ENCODE results near the gene DLGAP1.

DLGAP1 gene

DNA sequence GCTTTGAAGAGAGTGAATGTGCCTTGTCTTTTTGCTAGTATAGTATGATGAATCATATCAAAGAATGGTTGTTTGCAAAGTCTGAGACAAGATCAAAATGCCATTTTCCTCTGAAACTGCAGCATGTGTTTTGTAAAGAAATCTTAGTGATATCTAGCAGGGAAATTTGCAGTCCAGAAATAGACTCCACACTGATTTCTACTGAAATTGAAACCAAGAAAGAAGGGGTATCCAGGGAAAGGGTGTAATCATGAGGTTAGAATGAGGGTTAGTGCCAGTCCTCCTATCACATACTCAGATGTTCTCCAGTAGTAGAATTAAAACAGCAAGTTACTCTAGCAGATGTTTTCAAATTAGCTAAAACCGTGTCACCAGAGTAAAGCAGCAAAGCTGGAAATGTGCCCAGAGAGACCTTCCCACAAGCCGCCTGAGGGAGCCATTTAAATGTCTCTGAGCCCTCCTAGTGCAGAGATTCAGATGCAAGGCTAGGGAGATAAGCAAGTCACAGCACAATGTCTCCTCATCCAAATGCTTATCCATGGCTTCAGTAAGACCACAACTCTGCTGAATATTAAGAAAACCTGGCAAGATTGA lies 4.9 kb downstream of the DLGAP1 start:
- no peaks in the 10 kb centered on the region for H3K36me3 ChIP-seq
- no peak for DNase-seq
- no peak overlapping the region for H3K4me3 ChIP-seq (ENCODE audit: low read depth, low read length)
- TF ChIP-seq, protein P1, sequence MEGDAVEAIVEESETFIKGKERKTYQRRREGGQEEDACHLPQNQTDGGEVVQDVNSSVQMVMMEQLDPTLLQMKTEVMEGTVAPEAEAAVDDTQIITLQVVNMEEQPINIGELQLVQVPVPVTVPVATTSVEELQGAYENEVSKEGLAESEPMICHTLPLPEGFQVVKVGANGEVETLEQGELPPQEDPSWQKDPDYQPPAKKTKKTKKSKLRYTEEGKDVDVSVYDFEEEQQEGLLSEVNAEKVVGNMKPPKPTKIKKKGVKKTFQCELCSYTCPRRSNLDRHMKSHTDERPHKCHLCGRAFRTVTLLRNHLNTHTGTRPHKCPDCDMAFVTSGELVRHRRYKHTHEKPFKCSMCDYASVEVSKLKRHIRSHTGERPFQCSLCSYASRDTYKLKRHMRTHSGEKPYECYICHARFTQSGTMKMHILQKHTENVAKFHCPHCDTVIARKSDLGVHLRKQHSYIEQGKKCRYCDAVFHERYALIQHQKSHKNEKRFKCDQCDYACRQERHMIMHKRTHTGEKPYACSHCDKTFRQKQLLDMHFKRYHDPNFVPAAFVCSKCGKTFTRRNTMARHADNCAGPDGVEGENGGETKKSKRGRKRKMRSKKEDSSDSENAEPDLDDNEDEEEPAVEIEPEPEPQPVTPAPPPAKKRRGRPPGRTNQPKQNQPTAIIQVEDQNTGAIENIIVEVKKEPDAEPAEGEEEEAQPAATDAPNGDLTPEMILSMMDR (IDR thresholded peaks at IDR 0.05; ENCODE audit: low read depth, low read length), result no peak
- H3K27ac ChIP-seq, result no peak overlapping the region
- peaks cover 58% of the 10 kb centered on the region for H3K27me3 ChIP-seq (ENCODE audit: insufficient read depth, low read depth, severe bottlenecking)
- H3K9me3 ChIP-seq (ENCODE audit: severe bottlenecking), result no peaks in the 10 kb centered on the region

DNA sequence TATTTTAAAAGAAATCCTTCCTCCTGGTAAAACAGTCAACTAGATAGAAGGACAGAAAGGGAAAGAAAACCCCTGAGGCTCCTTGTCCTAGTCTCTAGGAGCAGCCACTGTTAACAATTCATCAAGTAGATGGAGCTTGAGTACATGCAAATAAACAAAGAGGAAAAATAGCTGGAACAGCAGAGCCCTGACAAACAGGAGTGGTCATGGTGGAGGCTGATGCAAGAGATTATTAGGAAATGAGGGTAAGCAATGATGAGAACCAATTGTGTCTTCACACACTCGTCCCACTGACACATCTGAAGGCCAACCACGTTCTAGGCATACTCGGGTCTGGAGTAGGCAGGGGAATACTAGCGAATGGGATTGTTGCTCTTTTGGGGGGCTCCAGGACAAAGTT lies 9.2 kb downstream of the DLGAP1 start:
- Histone ChIP-seq H3K4me3 (ENCODE audit: low read depth, low read length) (no peak overlapping the region), H3K36me3 (no peaks in the 10 kb centered on the region), H3K27me3 (ENCODE audit: insufficient read depth, low read depth, severe bottlenecking) (peaks cover 59% of the 10 kb centered on the region), H3K27ac (no peak overlapping the region), H3K9me3 (ENCODE audit: severe bottlenecking) (no peaks in the 10 kb centered on the region)
- DNase-seq, result no peak
- TF ChIP-seq, protein P1 (IDR thresholded peaks at IDR 0.05; ENCODE audit: low read depth, low read length), result no peak

DNA sequence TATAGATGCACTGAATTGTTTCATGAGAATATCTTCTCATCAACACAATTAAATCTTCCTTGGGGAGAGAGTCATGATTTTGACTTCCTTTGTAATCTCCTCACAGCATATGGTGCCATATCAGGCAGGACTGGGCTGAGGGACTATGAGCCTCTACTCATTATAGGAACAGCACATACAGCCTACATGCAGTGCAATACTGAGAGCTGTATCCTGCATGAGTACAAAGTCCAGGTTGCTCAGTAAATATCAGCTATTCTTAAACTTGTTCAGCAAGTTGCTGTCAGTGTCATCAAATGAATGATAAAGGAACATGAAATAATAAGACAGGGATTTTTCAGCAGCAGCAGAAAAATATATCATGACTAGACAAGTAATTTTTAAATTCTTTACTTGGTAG lies 10.8 kb downstream of the DLGAP1 start:
- H3K27ac ChIP-seq, result no peak overlapping the region
- DNase-seq, result no peak
- no peaks in the 10 kb centered on the region for H3K36me3 ChIP-seq
- H3K27me3 ChIP-seq (ENCODE audit: insufficient read depth, low read depth, severe bottlenecking), result peaks cover 56% of the 10 kb centered on the region
- H3K9me3 ChIP-seq (ENCODE audit: severe bottlenecking), result no peaks in the 10 kb centered on the region
- TF ChIP-seq, protein P1 (IDR thresholded peaks at IDR 0.05; ENCODE audit: low read depth, low read length), result no peak
- H3K4me3 ChIP-seq (ENCODE audit: low read depth, low read length), result no peak overlapping the region

DNA sequence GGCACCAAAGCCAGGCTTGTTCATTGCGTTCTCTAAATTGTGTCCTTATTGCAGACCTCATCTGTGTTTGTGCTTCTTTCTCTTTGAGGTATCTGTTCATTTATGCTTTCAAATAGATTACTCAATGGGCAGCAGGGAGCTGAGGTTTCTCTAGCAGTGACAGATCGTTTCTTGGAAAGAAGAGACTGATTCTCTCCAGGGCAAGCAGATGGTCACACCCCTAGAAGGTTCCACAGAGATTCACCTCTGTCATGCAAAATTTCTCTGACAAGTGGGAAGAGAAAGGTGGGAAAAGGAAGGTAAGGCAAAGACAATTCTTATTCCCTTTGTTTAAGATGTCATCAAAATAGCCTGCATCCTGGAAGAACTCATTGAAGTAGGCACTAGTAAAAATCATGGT lies 14.0 kb downstream of the DLGAP1 start:
- no peak overlapping the region for H3K27ac ChIP-seq
- H3K4me3 ChIP-seq (ENCODE audit: low read depth, low read length), result no peak overlapping the region
- DNase-seq, result no peak
- H3K36me3 ChIP-seq, result no peaks in the 10 kb centered on the region
- peaks cover 64% of the 10 kb centered on the region for H3K27me3 ChIP-seq (ENCODE audit: insufficient read depth, low read depth, severe bottlenecking)
- no peaks in the 10 kb centered on the region for H3K9me3 ChIP-seq (ENCODE audit: severe bottlenecking)
- TF ChIP-seq, protein P1 (IDR thresholded peaks at IDR 0.05; ENCODE audit: low read depth, low read length), result no peak

DNA sequence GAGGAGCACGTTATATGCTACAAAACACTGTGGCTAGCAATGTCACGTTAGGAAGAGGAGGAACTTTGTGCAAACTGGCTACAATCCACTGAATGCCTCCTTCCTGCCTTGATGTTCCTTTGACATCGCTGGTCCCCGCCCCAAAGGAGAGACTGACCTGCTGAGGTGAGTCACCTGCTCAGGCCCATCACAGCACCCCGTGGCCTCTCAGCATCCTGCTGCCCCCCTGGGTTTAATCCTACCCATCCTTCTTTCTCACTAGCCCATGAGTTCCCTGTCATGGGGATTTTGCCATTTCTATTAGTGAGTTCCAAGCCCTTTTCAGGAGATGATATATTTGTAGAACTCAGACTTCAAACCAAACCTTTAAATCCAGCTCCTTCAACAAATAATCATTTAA lies 16.2 kb downstream of the DLGAP1 start:
- no peak overlapping the region for H3K4me3 ChIP-seq (ENCODE audit: low read depth, low read length)
- TF ChIP-seq, protein P1 (IDR thresholded peaks at IDR 0.05; ENCODE audit: low read depth, low read length), result no peak
- no peak for DNase-seq

DNA sequence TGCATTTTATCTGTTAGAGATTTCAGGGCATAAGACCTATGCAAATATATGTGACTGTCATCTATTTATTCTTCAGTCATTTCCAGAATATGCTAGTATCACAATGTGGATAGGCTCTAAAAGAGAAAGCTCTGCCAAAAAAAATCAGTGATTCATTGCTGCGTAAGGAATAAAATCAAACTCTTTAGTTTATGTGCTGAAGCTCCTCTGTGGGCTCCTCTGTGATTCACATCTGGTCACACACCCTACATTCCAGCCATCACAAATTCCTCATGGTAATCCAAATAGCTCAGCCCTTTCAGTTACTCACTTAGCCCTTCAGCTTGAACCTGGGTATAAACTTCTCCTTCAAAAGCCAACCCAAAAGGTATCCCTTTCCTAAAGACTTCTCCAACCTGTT lies 21.4 kb downstream of the DLGAP1 start:
- Histone ChIP-seq H3K9me3 (ENCODE audit: severe bottlenecking) (no peaks in the 10 kb centered on the region), H3K36me3 (no peaks in the 10 kb centered on the region), H3K4me3 (ENCODE audit: low read depth, low read length) (no peak overlapping the region), H3K27me3 (ENCODE audit: insufficient read depth, low read depth, severe bottlenecking) (peaks cover 42% of the 10 kb centered on the region), H3K27ac (no peak overlapping the region)
- TF ChIP-seq, protein P1 (IDR thresholded peaks at IDR 0.05; ENCODE audit: low read depth, low read length), result no peak
- DNase-seq, result no peak

More for the DNA sequence above, 16.2 kb downstream of the DLGAP1 start:
- Histone ChIP-seq H3K27ac (no peak overlapping the region), H3K9me3 (ENCODE audit: severe bottlenecking) (no peaks in the 10 kb centered on the region), H3K36me3 (no peaks in the 10 kb centered on the region), H3K27me3 (ENCODE audit: insufficient read depth, low read depth, severe bottlenecking) (peaks cover 67% of the 10 kb centered on the region)

Data from WERI-Rb-1 (cell line).